PC-3 (cell line): ENCODE data around the gene CD177.
"Not testable (repeated sequence)": the region's sequence is repeated elsewhere in the genome, so short reads cannot be mapped to it uniquely, and the experiment has no call there.

Experiments
- CTCF ChIP-seq: fragments of 300-600 bp; sonication (generic); conservative IDR thresholded peaks from 2 replicates; pipeline ENCODE4 v1.5.1; 2017; ENCODE audit warnings: antibody characterized with exemption, low read depth, mild to moderate bottlenecking, low read length
- EZH2 ChIP-seq: fragments of 300-600 bp; sonication (generic); IDR thresholded peaks from one replicate; pipeline ENCODE4 v1.6.1; 2017; ENCODE audit warnings: antibody characterized with exemption, mild to moderate bottlenecking, low read length; ENCODE audit not compliant: unreplicated experiment
- EZH2phosphoT487 ChIP-seq: fragments of 300-600 bp; sonication (generic); IDR thresholded peaks from 2 replicates; pipeline ENCODE4 v1.6.1; 2018; ENCODE audit warnings: mild to moderate bottlenecking, antibody characterized with exemption, low read length, borderline replicate concordance

GRCh38 chr19:43382586-43383216 lies 29.2 kb downstream of the CD177 start:
- TF ChIP-seq EZH2, CTCF, EZH2phosphoT487: not testable (repeated sequence)
